Naive thymus-derived CD8-positive, alpha-beta T cell (primary cell): ENCODE data around the gene MTRFR. TPM values are rescaled to one million over a fixed set of nuclear protein-coding genes. Genes with fewer than 3 reads are reported as not detected.

Experiments
- ATAC-seq, 2 donors: fragments of 150-1000 bp; cut with Tn5 transposase in 1 of 2; sonication (Bioruptor Pico), chemical (Tn5 transposase) in 1 of 2; 1 replicate in 1 of 2; 2 replicates in 1 of 2; pipeline ENCODE4 v1.10.0; 2021; ENCODE audit warnings: mild to moderate bottlenecking in 2 of 2, moderate library complexity in 2 of 2
- POLR2A ChIA-PET: fragments of 350-600 bp; sonication (Branson Sonifier 250); formaldehyde crosslinking; loops from one replicate; lab custom pipeline; 2021; ENCODE audit warnings: antibody characterized with exemption; lab: Charles Lee
- DNase-seq, 10 donors: peaks; one replicate each; pipeline versions ENCODE4 v3.0.0 to v3.0.0-alpha.2; 2020 to 2022
- H3K27ac Mint-ChIP-seq, 10 donors: one replicate each; pipeline ENCODE4 v1.8.0; 2020 to 2022; ENCODE audit warnings: mild to moderate bottlenecking in 10 of 10, mixed read lengths in 10 of 10, moderate library complexity in 4 of 10, inconsistent platforms in 1 of 10
- H3K27me3 Mint-ChIP-seq, 5 donors: one replicate each; pipeline ENCODE4 v1.8.0; 2021 to 2022; ENCODE audit warnings: mixed read lengths in 5 of 5
- H3K36me3 Mint-ChIP-seq, 3 donors: one replicate each; pipeline ENCODE4 v1.8.0; 2020 to 2022; ENCODE audit warnings: mixed read lengths in 3 of 3, mild to moderate bottlenecking in 2 of 3, inconsistent platforms in 1 of 3
- H3K4me1 Mint-ChIP-seq, 4 donors: one replicate each; pipeline ENCODE4 v1.8.0; 2021 to 2022; ENCODE audit warnings: mixed read lengths in 4 of 4
- H3K4me3 Mint-ChIP-seq, 10 donors: one replicate each; pipeline ENCODE4 v1.8.0; 2020 to 2022; ENCODE audit warnings: mild to moderate bottlenecking in 10 of 10, mixed read lengths in 10 of 10, moderate library complexity in 6 of 10, inconsistent platforms in 1 of 10
- H3K9me3 Mint-ChIP-seq, 9 donors: one replicate each; pipeline ENCODE4 v1.8.0; 2020 to 2022; ENCODE audit warnings: mixed read lengths in 9 of 9, mild to moderate bottlenecking in 3 of 9, inconsistent platforms in 1 of 9, moderate library complexity in 1 of 9
- polyA plus RNA-seq, 3 donors: library from polyadenylated mRNA; unstranded; fragments of 300-500 nt; fragmentation: Illumina TruSeq; gene quantifications; one replicate each; pipeline ENCODE4 v1.2.3, GENCODE V29; 2021
- total RNA-seq, 8 experiments: library from RNA in 2 of 8; stranded (reverse) in 2 of 8; gene quantifications; one replicate each; pipeline ENCODE4 v1.2.3 and lab custom pipeline; 2021 to 2026

Gene MTRFR
- total and polyA plus RNA-seq, 5 experiments from 2014 or later = 45.2 to 63.6 (median 61.0) TPM

DNA sequence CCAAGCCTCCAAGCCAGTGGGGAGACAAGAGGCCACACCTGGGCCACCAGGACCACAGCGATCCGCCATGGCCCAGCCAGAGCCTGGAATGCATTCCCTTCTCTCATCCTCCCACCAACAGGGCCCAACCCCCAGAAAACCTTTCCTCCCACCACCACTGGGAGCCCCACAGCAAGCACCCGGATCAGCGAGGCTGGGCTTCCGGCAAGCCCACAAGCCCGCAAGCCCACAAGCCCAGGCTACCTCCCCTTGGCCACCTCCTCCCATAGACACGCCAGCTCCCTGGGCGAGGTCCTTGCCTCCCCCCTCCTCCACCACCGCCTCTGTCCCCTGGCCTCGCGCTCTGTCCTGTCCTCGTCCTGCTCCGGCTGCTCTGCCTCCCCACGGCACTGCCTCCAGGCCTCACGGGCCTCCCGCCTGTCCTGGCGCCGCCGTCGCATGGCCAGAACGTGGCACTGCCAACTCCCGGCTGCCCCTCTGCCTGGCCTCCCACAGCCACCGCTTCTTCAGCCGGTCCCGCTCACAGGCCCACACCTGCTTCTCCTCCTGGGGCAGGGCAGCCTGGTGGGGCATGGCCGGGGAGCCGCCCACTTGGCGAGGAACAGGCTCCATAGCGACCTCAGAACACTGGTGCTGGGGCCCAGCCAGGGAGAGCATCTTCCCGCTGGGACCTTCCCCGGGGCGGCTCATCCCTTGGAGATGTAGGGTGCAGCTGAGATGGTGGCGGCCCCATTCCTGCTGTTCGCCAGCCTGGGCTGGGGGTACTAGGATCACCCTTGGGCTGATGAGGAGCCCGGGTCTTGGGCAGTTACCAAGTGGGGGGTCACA is 32.8 kb downstream of the MTRFR start:
- H3K4me3 Mint-ChIP-seq = no peak overlapping the region
- DNase-seq = no peak
- H3K9me3 Mint-ChIP-seq = no peaks in the 10 kb centered on the region
- ATAC-seq = no peak
- POLR2A ChIA-PET = interaction anchor here (0.7 to 1.7 kb wide), 2 partner anchors 33 to 693 kb away, joined by 5 read pairs; partner anchors contain the start of genes MPHOSPH9 and MTRFR
- no peaks in the 10 kb centered on the region for H3K36me3 Mint-ChIP-seq
- peaks cover 11 to 31% (median 29%) of the 10 kb centered on the region in 4 donors for H3K4me1 Mint-ChIP-seq
- H3K27me3 Mint-ChIP-seq = no peaks in the 10 kb centered on the region
- H3K27ac Mint-ChIP-seq = peak overlapping the region in 2 of 10 donors; percentile 12 to 27

DNA sequence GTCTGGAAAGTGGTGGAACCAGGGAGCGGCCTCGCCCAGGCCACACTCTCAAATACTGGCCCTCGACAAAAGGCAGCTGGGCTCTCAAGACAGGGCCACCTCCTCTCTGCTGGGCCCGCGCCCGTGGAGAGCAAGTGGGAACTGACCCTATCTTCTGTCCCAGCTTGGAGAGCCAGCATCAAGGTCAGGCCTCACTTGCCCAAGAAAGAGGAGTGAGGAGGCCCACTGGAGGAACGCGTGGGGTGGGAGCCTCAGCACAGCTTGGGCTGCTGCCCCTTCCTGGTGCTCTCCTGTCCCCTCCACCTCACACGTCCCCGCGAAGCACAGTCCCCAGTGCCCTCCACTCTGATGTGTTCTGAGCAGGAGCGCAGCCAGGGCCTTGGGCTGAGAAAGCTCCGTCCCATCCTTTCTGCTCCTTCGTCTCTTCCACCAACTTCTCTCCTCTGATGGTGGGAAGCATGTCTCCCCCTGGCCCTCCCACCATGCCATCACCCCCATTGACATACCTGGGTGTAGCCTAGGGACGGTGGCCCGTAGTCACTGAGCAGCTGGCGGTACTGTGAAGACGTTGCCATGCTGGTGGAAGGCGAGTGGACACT is 33.5 kb downstream of the MTRFR start:
- Mint-ChIP-seq H3K4me1 (peaks cover 11 to 31% (median 29%) of the 10 kb centered on the region in 4 donors), H3K4me3 (no peak overlapping the region), H3K9me3 (no peaks in the 10 kb centered on the region), H3K36me3 (no peaks in the 10 kb centered on the region), H3K27ac (peak overlapping the region in 4 of 10 donors; percentile 41 to 79 (median 69)), H3K27me3 (no peaks in the 10 kb centered on the region)
- DNase-seq = no peak
- no peak for ATAC-seq
- POLR2A ChIA-PET = interaction anchor here (4.5 kb wide), 1 partner anchor 34 kb away, joined by 24 read pairs; the partner anchor contains the start of genes MPHOSPH9 and MTRFR

DNA sequence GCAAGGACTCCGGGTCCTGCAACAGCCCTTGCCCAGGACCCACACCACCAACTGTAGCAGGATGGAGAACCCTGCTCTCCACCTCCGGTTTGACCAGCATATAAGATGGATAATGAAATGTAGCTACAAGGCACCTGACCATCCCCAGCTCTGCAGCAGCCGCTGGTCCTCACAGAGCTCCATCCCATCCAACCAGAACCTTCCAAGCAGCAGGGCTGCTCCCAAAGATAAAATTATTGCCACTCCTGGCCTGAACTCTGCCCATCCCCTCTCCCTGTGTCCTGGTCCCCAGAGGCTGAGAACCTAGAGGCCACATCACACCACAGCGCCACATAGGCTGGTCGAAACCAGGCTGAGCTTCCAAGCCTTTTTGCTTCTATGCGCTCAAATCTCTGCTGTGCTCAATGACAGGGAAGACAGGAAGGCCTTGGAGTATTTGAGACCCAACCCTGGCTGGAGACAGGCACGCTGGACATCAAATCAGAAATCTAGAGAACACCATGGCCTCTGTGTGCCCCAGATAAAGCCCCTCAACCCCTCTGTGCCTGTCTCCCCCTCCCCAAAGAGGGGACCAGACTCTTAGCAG is 34.2 kb downstream of the MTRFR start:
- DNase-seq (no peak), ATAC-seq (no peak)
- POLR2A ChIA-PET = interaction anchor here (4.5 kb wide), 1 partner anchor 34 kb away, joined by 24 read pairs; the partner anchor contains the start of genes MPHOSPH9 and MTRFR
- Mint-ChIP-seq H3K36me3 (no peaks in the 10 kb centered on the region), H3K4me1 (peaks cover 11 to 35% (median 31%) of the 10 kb centered on the region in 4 donors), H3K27ac (peak overlapping the region in 8 of 10 donors; percentile 31 to 90 (median 69)), H3K9me3 (no peaks in the 10 kb centered on the region), H3K4me3 (peak overlapping the region in 3 of 10 donors; percentile 47 to 74 (median 65)), H3K27me3 (no peaks in the 10 kb centered on the region)

DNA sequence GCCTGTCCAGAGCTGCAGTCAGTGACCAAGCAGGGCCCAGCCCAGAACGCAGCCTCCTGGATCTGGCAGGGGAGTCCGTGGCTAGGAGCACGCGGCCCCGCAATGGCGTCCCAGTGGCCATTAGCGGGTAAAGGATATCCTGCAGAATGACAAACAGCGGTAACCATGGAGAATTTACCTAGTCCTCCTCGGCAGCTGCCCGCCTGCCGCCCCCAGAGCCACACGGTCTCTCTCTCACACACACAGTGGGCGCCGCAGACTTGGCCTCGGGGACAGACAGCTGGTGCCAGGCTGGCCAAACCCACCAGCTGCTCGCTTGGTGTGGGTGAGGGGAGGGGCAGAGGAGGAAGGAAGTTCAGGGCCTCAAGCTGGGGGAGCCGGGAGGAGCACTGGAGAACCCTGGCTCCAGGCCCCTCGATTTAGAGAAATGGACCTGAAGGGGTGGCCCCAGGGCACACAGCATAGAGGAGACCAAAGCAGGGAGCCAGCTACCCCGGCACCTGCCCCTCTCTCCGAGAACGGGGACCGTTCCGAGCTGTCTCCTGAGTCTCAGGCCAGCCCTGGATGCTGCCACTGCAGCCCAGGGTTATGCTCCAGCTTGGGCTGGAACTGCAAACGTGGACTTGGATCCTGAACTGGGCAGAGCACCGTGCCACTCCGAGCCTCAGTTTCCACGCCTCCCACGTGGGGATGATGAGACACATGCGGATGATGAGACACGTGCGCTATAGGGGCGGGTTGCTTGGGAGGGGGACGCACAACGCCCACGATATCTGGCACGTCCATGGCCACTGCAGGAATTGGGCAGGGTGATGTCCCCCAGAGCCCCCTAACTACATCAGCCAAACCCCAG is 35.0 kb downstream of the MTRFR start:
- no peaks in the 10 kb centered on the region for H3K9me3 Mint-ChIP-seq
- H3K4me1 Mint-ChIP-seq = peaks cover 11 to 35% (median 31%) of the 10 kb centered on the region in 4 donors
- H3K27ac Mint-ChIP-seq = peak overlapping the region in 9 of 10 donors; percentile 38 to 90 (median 62)
- peak overlapping the region; percentile 20 to 89 (median 72) for H3K4me3 Mint-ChIP-seq
- no peaks in the 10 kb centered on the region for H3K27me3 Mint-ChIP-seq
- DNase-seq (peak in 2 of 10 donors; percentile 18 to 22), ATAC-seq (no peak)
- POLR2A ChIA-PET = interaction anchor here (0.6 to 4.5 kb wide), 3 partner anchors 35 to 223 kb away, joined by 3 to 24 read pairs (median 3); partner anchors contain the start of genes MPHOSPH9 and MTRFR
- H3K36me3 Mint-ChIP-seq = no peaks in the 10 kb centered on the region

DNA sequence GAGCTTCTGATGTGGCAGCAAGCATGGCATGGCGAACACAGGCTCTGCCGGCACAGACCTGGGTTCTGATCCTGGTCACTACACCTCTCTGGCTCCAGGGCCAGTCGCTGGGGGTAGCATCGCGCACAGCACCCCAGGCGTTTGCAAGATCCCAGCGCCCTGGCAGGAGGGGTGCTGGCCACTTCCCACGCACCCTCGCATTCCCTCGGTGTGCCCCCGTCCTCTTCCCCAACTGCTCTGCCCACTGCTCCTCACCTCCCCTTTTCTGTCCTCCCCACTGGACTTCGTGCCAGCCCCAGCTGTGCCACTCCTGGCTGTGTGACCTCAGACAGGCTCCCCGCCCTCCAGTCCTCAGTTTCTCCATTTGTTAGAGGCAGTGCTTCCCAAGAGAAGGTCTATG is 35.6 kb downstream of the MTRFR start:
- DNase-seq (no peak), ATAC-seq (no peak)
- H3K4me3 Mint-ChIP-seq = peak overlapping the region; percentile 54 to 89 (median 77)
- H3K27ac Mint-ChIP-seq = peak overlapping the region in 9 of 10 donors; percentile 15 to 75 (median 57)
- no peaks in the 10 kb centered on the region for H3K9me3 Mint-ChIP-seq
- H3K27me3 Mint-ChIP-seq = no peaks in the 10 kb centered on the region
- POLR2A ChIA-PET = interaction anchor here (1.1 to 4.5 kb wide), 3 partner anchors 36 to 353 kb away, joined by 3 to 24 read pairs (median 3); partner anchors contain the start of genes MPHOSPH9 and MTRFR
- no peaks in the 10 kb centered on the region for H3K36me3 Mint-ChIP-seq
- peaks cover 11 to 35% (median 31%) of the 10 kb centered on the region in 4 donors for H3K4me1 Mint-ChIP-seq

DNA sequence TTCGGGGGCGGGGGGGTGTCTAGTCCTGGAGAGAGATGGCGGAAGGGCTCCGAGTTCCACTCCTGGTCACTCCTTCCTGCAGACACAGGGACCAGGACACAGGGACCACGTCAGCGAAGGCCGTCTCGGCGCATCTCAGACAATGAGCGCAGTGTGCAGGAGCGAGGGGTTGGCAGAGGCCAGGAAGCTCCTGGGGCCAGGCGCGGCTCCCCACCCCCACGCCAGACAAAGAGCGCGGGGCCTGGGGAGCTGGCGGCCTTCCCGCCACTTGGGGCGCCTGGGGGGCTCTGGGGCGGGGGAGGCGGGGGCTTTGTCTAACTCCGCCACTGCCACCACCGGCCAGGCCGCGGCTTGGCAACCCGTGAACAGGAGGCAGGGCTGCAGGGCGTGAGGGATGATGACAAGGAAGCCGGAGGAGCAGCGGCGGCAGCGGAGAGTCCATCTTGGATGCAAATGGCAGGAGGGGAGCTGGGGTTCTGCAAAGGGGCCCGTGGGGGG is 36.2 kb downstream of the MTRFR start:
- ATAC-seq (peak; percentile 23 to 29), DNase-seq (peak in 9 of 10 donors; percentile 12 to 67 (median 33))
- POLR2A ChIA-PET = interaction anchor here (0.7 to 4.5 kb wide), 5 partner anchors 9 to 352 kb away, joined by 3 to 24 read pairs (median 3); partner anchors contain the start of genes MPHOSPH9 and MTRFR
- H3K4me1 Mint-ChIP-seq = peaks cover 10 to 35% (median 31%) of the 10 kb centered on the region in 4 donors
- peak overlapping the region; percentile 74 to 89 (median 84) for H3K4me3 Mint-ChIP-seq
- no peaks in the 10 kb centered on the region for H3K27me3 Mint-ChIP-seq
- H3K9me3 Mint-ChIP-seq = no peaks in the 10 kb centered on the region
- peak overlapping the region in 9 of 10 donors; percentile 15 to 75 (median 63) for H3K27ac Mint-ChIP-seq
- H3K36me3 Mint-ChIP-seq = no peaks in the 10 kb centered on the region

DNA sequence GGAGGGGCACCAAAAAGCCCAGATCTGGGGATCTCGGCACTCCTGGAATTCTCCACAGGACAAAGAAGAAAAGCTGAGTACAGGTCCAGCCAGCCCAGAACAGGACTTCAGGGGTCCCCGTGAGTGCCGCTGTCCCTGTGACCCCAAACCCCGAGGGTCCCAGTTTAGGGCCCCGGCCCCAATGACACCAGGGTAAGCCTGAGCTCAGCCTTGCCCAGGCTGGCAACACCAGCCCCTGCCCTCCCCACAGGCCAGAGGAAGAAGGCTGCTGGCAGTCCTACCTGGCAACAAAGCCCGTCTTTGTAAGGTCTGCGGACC is 36.6 kb downstream of the MTRFR start:
- H3K27me3 Mint-ChIP-seq = no peaks in the 10 kb centered on the region
- POLR2A ChIA-PET = interaction anchor here (0.7 to 4.5 kb wide), 4 partner anchors 9 to 352 kb away, joined by 3 to 24 read pairs (median 3); partner anchors contain the start of genes MPHOSPH9 and MTRFR
- no peaks in the 10 kb centered on the region for H3K9me3 Mint-ChIP-seq
- H3K4me3 Mint-ChIP-seq = peak overlapping the region; percentile 74 to 89 (median 84)
- peaks cover 9 to 35% (median 30%) of the 10 kb centered on the region in 4 donors for H3K4me1 Mint-ChIP-seq
- ATAC-seq = peak in 1 of 2 donors; percentile 10
- no peaks in the 10 kb centered on the region for H3K36me3 Mint-ChIP-seq
- DNase-seq = peak in 2 of 10 donors; percentile 13 to 29
- peak overlapping the region in 8 of 10 donors; percentile 35 to 72 (median 58) for H3K27ac Mint-ChIP-seq

DNA sequence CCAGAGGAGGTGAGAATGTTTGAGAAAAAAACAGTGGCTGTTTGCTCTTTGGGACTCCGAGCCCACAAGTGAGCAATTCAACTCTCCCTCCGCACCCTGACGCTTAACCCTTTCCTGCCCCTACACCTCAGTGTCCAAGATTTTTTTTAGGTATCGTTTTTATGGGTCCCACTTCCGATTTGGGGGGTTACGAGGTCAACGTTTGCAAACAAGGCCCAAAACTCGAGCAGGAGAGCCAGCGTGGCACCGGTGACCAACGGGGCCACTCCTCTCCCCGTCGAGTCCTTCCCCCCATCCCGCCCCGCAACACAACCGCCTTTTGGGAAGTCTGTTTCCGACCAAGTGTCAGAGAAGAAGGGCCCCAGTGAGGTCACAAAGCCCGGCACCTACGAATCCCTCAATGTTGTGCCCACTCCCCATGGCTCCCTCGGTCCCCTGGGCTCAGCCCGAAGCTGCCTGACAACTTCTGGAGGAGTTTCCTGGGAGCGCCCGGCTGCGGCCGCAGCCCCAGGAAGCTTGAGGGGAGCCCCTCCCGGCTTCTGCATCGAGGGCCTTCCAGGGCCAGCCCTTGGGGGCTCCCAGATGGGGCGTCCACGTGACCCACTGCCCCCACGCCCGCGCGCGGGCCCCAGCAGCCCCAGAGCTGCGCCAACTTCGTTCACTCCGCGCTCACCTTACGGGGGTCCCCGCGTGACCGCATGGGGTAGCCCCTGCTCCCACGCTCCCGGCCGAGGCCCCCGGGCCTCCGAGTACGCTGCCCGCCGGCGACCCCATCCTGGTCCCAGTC is 37.2 kb downstream of the MTRFR start:
- peak in 1 of 2 donors; percentile 7 for ATAC-seq
- no peaks in the 10 kb centered on the region for H3K9me3 Mint-ChIP-seq
- peaks cover 9 to 35% (median 30%) of the 10 kb centered on the region in 4 donors for H3K4me1 Mint-ChIP-seq
- DNase-seq = peak in 1 of 10 donors; percentile 17
- POLR2A ChIA-PET = interaction anchor here (0.6 to 4.5 kb wide), 4 partner anchors 10 to 95 kb away, joined by 3 to 24 read pairs (median 3); partner anchors contain the start of genes MPHOSPH9 and MTRFR
- no peaks in the 10 kb centered on the region for H3K36me3 Mint-ChIP-seq
- H3K4me3 Mint-ChIP-seq = peak overlapping the region; percentile 74 to 89 (median 84)
- H3K27me3 Mint-ChIP-seq = no peaks in the 10 kb centered on the region
- peak overlapping the region in 8 of 10 donors; percentile 35 to 70 (median 60) for H3K27ac Mint-ChIP-seq

DNA sequence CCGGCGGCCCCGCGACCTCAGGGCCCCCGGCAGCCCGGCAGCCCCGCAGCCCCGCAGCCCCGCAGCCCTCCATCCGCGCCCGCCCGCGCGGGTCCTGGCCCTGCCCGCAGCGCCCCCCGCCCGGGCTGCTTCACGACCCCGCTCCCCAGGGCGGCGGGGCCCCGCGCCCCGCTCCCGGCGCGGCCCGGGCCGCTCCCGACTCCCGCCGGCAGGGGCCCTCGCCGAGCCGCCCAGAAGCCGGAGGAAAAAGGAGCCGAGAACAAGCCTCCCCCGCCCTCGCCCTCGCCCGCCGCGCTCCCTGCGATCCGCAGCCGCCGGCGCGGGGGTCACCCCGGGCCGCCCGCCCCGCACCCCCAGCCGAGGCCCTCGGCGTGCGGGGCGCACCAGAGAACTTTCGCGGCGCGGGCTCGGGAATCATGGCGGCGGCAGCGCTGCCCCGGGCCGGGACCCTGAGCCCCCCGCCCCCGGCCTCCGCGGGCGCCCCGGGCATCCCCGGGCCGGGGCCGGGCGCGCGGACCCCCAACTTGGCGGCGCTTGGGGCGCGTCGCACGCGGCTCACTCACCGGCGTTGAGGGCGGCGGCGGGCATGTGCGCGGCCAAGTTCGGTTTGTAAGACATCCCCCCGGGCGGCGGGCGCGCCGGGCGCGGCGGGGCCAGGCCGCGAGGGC is 37.9 kb downstream of the MTRFR start:
- ATAC-seq (peak; percentile 72 to 79), DNase-seq (peak; percentile 55 to 84 (median 72))
- H3K27me3 Mint-ChIP-seq = no peaks in the 10 kb centered on the region
- H3K9me3 Mint-ChIP-seq = no peaks in the 10 kb centered on the region
- POLR2A ChIA-PET = interaction anchor here (0.6 to 4.5 kb wide), 2 partner anchors 38 to 70 kb away, joined by 3 to 24 read pairs; partner anchors contain the start of genes MPHOSPH9 and MTRFR
- H3K4me3 Mint-ChIP-seq = no peak overlapping the region
- H3K36me3 Mint-ChIP-seq = no peaks in the 10 kb centered on the region
- peaks cover 9 to 35% (median 30%) of the 10 kb centered on the region in 4 donors for H3K4me1 Mint-ChIP-seq
- H3K27ac Mint-ChIP-seq = no peak overlapping the region

DNA sequence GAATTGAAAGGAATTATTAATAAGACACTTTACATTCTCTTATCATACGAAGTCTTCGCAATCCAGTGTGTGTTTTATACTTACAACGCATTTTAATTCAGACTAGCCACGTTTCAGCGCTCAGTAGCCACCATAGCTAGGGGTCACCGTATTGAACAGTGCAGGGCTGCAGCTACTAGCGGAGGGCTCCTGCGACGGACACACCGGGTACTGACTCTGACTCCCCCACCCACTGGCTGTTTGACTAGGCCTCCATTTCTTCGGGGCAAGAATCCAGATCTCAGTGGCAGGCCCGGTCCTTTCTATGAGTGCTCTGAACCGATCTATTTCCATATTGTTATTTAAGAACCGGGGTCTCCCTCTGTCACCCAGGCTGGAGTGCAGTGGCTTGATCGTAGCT is 39.9 kb downstream of the MTRFR start:
- H3K9me3 Mint-ChIP-seq = no peaks in the 10 kb centered on the region
- peak overlapping the region in 8 of 10 donors; percentile 45 to 84 (median 70) for H3K4me3 Mint-ChIP-seq
- peak overlapping the region in 2 of 10 donors; percentile 15 to 28 for H3K27ac Mint-ChIP-seq

More for the DNA sequence above, 39.9 kb downstream of the MTRFR start:
- ATAC-seq (no peak), DNase-seq (no peak)
- Mint-ChIP-seq H3K36me3 (no peaks in the 10 kb centered on the region), H3K27me3 (no peaks in the 10 kb centered on the region), H3K4me1 (peaks cover 7 to 31% (median 25%) of the 10 kb centered on the region in 4 donors)
- POLR2A ChIA-PET = no interaction called here
